Common myeloid progenitor, CD34-positive (primary cell): ENCODE results near the gene ABCA7.

Source experiments
- CTCF ChIA-PET: fragments of 350-600 bp; sonication (Branson Sonifier 250); formaldehyde crosslinking; loops from one replicate; lab custom pipeline; 2021; ENCODE audit warnings: antibody characterized with exemption; lab: Charles Lee
- POLR2A ChIA-PET: fragments of 350-600 bp; sonication (Branson Sonifier 250); formaldehyde crosslinking; loops from one replicate; lab custom pipeline; 2021; ENCODE audit warnings: antibody characterized with exemption; lab: Charles Lee
- DNase-seq, 3 donors: peaks; one replicate each; pipeline versions ENCODE4 v3.0.0 to v3.0.0-alpha.2; 2013
- H3K27ac ChIP-seq, 2 experiments: 1 replicate in 1 of 2; 2 replicates in 1 of 2; pipeline ENCODE4 v1.7.0; 2013; ENCODE audit warnings: inconsistent platforms in 2 of 2, low read length in 2 of 2, mild to moderate bottlenecking in 2 of 2, low read depth in 1 of 2, moderate library complexity in 1 of 2; ENCODE audit not compliant: severe bottlenecking in 2 of 2, insufficient read depth in 1 of 2, poor library complexity in 1 of 2
- H3K27me3 ChIP-seq, 5 experiments: replicated peaks in 2 of 5; 1 replicate in 3 of 5; 2 replicates in 2 of 5; pipeline versions ENCODE4 v1.6.1 to v1.7.0; 2013; ENCODE audit warnings: low read length in 4 of 5, mild to moderate bottlenecking in 2 of 5, moderate library complexity in 2 of 5, inconsistent platforms in 1 of 5; ENCODE audit not compliant: insufficient read depth in 5 of 5, control insufficient read depth in 4 of 5
- H3K36me3 ChIP-seq, 4 experiments: 1 replicate in 2 of 4; 2 replicates in 2 of 4; pipeline versions ENCODE4 v1.6.1 to v1.7.0; 2013; ENCODE audit warnings: low read length in 3 of 4, control low read depth in 1 of 4, mild to moderate bottlenecking in 1 of 4; ENCODE audit not compliant: control insufficient read depth in 4 of 4, insufficient read depth in 4 of 4
- H3K4me1 ChIP-seq, 4 experiments: 1 replicate in 3 of 4; 2 replicates in 1 of 4; pipeline versions ENCODE4 v1.6.1 to v1.7.1; 2013; ENCODE audit warnings: low read length in 3 of 4, mild to moderate bottlenecking in 3 of 4, control low read depth in 1 of 4, inconsistent platforms in 1 of 4, moderate library complexity in 1 of 4; ENCODE audit not compliant: control insufficient read depth in 4 of 4, insufficient read depth in 4 of 4; ENCODE audit errors: control extremely low read depth in 1 of 4
- H3K4me3 ChIP-seq, 7 experiments: 1 replicate in 4 of 7; 2 replicates in 3 of 7; pipeline versions ENCODE4 v1.5.1 to v1.7.0; 2013; ENCODE audit warnings: mild to moderate bottlenecking in 7 of 7, low read length in 6 of 7, moderate library complexity in 6 of 7, inconsistent platforms in 2 of 7, low read depth in 2 of 7, control low read depth in 1 of 7; ENCODE audit not compliant: insufficient read depth in 4 of 7, control insufficient read depth in 1 of 7; ENCODE audit errors: extremely low read depth in 1 of 7
- H3K9me3 ChIP-seq, 5 experiments: 1 replicate in 4 of 5; 2 replicates in 1 of 5; pipeline versions ENCODE4 v1.6.1 to v1.7.1; 2013; ENCODE audit warnings: low read length in 4 of 5, mild to moderate bottlenecking in 2 of 5, inconsistent platforms in 1 of 5, low read depth in 1 of 5, moderate library complexity in 1 of 5; ENCODE audit not compliant: control insufficient read depth in 4 of 5, insufficient read depth in 2 of 5; ENCODE audit errors: control extremely low read depth in 1 of 5
- whole genome bisulfite sequencing: methylation state at CpG from one replicate; pipeline ENCODE4 v1.1.5; 2013; ENCODE audit not compliant: insufficient coverage; 5-methylcytosine and 5-hydroxymethylcytosine counted together

Gene ABCA7

GRCh38 chr19:992670-993055 lies 47.2 kb upstream of the ABCA7 start:
- peaks cover 7 to 64% (median 37%) of the 10 kb centered on the region in 4 experiments for H3K36me3 ChIP-seq

GRCh38 chr19:993361-993830 lies 46.5 kb upstream of the ABCA7 start:
- POLR2A ChIA-PET, result no interaction called here
- WGBS, result 96% methylated on average over 14 of the region's 17 CpGs
- Histone ChIP-seq H3K27ac (no peak overlapping the region), H3K27me3 (peaks cover 0 to 28% (median 12%) of the 10 kb centered on the region in 5 experiments), H3K36me3 (peaks cover 7 to 60% (median 35%) of the 10 kb centered on the region in 4 experiments), H3K9me3 (no peaks in the 10 kb centered on the region), H3K4me1 (peaks cover 0 to 12% (median 11%) of the 10 kb centered on the region in 4 experiments), H3K4me3 (no peak overlapping the region)
- DNase-seq, result no peak
- CTCF ChIA-PET, result no interaction called here

More at GRCh38 chr19:992670-993055, 47.2 kb upstream of the ABCA7 start:
- Histone ChIP-seq H3K27ac (no peak overlapping the region), H3K9me3 (no peaks in the 10 kb centered on the region), H3K4me1 (peaks cover 0 to 12% (median 11%) of the 10 kb centered on the region in 4 experiments), H3K4me3 (no peak overlapping the region), H3K27me3 (peaks cover 0 to 21% (median 4%) of the 10 kb centered on the region in 5 experiments)
- 96% methylated on average over 11 of the region's 13 CpGs for WGBS
- ChIA-PET CTCF (no interaction called here), POLR2A (no interaction called here)
- no peak for DNase-seq

GRCh38 chr19:993831-994393 lies 46.0 kb upstream of the ABCA7 start:
- ChIA-PET POLR2A (no interaction called here), CTCF (no interaction called here)
- no peaks in the 10 kb centered on the region for H3K9me3 ChIP-seq
- WGBS, result 95% methylated on average over 37 of the region's 43 CpGs
- H3K4me1 ChIP-seq, result peaks cover 0 to 12% (median 11%) of the 10 kb centered on the region in 4 experiments
- H3K4me3 ChIP-seq, result no peak overlapping the region
- no peak overlapping the region for H3K27ac ChIP-seq
- H3K36me3 ChIP-seq, result peaks cover 7 to 55% (median 31%) of the 10 kb centered on the region in 4 experiments
- peaks cover 0 to 33% (median 12%) of the 10 kb centered on the region in 5 experiments for H3K27me3 ChIP-seq
- no peak for DNase-seq

GRCh38 chr19:994516-994915 lies 45.4 kb upstream of the ABCA7 start:
- Histone ChIP-seq H3K4me3 (no peak overlapping the region), H3K27ac (no peak overlapping the region), H3K9me3 (no peaks in the 10 kb centered on the region), H3K4me1 (peaks cover 0 to 11% (median 10%) of the 10 kb centered on the region in 4 experiments), H3K36me3 (peaks cover 7 to 51% (median 27%) of the 10 kb centered on the region in 4 experiments), H3K27me3 (peaks cover 0 to 39% (median 17%) of the 10 kb centered on the region in 5 experiments)
- POLR2A ChIA-PET, result no interaction called here
- CTCF ChIA-PET, result no interaction called here
- DNase-seq, result no peak
- WGBS, result 97% methylated on average over 18 of the region's 18 CpGs

- CTCF ChIA-PET, result interaction anchor here (1.1 to 2.3 kb wide), 3 partner anchors 72 to 133 kb away, joined by 3 to 7 read pairs (median 3); no protein-coding TSS in a partner anchor
- no peak for DNase-seq
- peaks cover 3 to 43% (median 23%) of the 10 kb centered on the region in 4 experiments for H3K36me3 ChIP-seq
- WGBS, result 93% methylated on average over 20 of the region's 26 CpGs
- peaks cover 0 to 42% (median 18%) of the 10 kb centered on the region in 5 experiments for H3K27me3 ChIP-seq
- H3K4me3 ChIP-seq, result no peak overlapping the region
- POLR2A ChIA-PET, result no interaction called here
- H3K4me1 ChIP-seq, result peaks cover 0 to 12% (median 10%) of the 10 kb centered on the region in 4 experiments
- H3K27ac ChIP-seq, result no peak overlapping the region
- H3K9me3 ChIP-seq, result no peaks in the 10 kb centered on the region
Measured at GRCh38 chr19:995051-995827, 44.7 kb upstream of the ABCA7 start.

GRCh38 chr19:996051-996838 lies 43.7 kb upstream of the ABCA7 start:
- Histone ChIP-seq H3K4me1 (peaks cover 0 to 21% (median 19%) of the 10 kb centered on the region in 4 experiments), H3K27ac (no peak overlapping the region), H3K36me3 (peaks cover 0 to 34% (median 15%) of the 10 kb centered on the region in 4 experiments), H3K27me3 (peaks cover 0 to 49% (median 20%) of the 10 kb centered on the region in 5 experiments), H3K9me3 (no peaks in the 10 kb centered on the region), H3K4me3 (peak overlapping the region in 2 of 7 experiments; percentile 59 to 67)
- ChIA-PET CTCF (interaction anchor here (1.0 to 2.3 kb wide), 5 partner anchors 18 to 134 kb away, joined by 3 to 7 read pairs (median 3); no protein-coding TSS in a partner anchor), POLR2A (interaction anchor here (0.9 kb wide), 1 partner anchor 24 kb away, joined by 4 read pairs; no protein-coding TSS in a partner anchor)
- DNase-seq, result peak; percentile 61 to 87 (median 78)
- 18% methylated on average over 49 of the region's 64 CpGs for WGBS
